ENCODE measurements around the gene IRF1.

DNA sequence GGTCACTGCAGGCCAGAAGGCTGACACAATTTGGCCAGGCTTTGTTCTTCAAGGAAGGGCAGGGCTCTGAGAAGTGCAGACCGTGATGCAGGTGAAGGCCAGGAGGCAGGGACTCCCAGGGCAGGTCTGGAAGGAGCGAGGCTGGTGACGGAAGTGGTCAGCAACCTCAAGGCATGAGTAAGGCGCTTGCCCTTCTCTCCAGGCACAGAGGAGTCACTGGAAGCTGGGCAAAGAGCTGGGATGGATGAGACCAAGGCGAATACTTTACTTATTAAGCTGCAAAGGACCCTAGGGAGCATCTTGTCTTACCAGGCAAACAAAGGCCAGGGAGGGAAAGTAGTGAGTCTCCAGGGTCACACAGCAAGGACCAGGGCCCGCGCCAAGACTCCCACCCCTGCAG lies 18.6 kb downstream of the IRF1 start:
- TF ChIP-seq EP300 (IDR thresholded peaks at IDR 0.05; ENCODE audit: borderline replicate concordance) (no peak), TAF1 (IDR thresholded peaks at IDR 0.05; ENCODE audit: low read depth) (no peak), FOXM1 (IDR thresholded peaks at IDR 0.05; ENCODE audit: borderline replicate concordance, low read depth) (no peak), YY1 (IDR thresholded peaks at IDR 0.05; ENCODE audit: low read depth) (no peak), CEBPB (IDR thresholded peaks at IDR 0.05) (no peak)
- TF ChIP-seq, protein P1, sequence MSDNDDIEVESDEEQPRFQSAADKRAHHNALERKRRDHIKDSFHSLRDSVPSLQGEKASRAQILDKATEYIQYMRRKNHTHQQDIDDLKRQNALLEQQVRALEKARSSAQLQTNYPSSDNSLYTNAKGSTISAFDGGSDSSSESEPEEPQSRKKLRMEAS (IDR thresholded peaks at IDR 0.05), result no peak
